ENCODE data around the gene BPTF.

DNA sequence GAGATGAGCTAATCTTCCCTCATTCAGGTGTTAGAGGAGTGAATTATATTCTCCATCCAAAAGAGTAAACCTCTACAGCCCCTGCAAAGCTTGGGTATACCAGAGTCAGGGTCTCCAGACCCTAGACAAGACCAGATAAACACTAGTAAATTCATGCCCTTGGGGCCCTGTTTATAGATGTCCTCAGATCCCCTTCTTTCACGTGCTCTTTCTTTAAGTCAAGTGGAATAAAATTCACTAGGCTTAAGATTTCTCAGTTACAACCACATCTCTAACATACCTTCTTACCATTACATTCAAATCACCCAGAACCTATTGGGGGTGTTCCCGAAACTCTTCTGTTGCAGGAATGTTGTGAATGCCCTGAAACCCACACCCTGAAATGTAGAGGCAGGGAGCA, 173.2 kb downstream of the BPTF start:
- TF ChIP-seq GABPA (IDR thresholded peaks at IDR 0.05; ENCODE audit: low read depth), result no peak
- TF ChIP-seq RFX5 (IDR thresholded peaks at IDR 0.05; ENCODE audit: low read length), result no peak
- TF ChIP-seq RAD21 (IDR thresholded peaks at IDR 0.05; ENCODE audit: low read length), result no peak

Data from SK-N-SH (cell line).